ENCODE results near the gene THAP7. TPM values are rescaled to one million over a fixed set of nuclear protein-coding genes. Genes with fewer than 3 reads are reported as not detected.
"Not testable (repeated sequence)": the region's sequence is repeated elsewhere in the genome, so short reads cannot be mapped to it uniquely, and the experiment has no call there.

THAP7 gene
- total RNA-seq, 1 donor from 2014 or later, result 19.4 TPM

- intact Hi-C loops (cut with DNase I), result no loop called here
- DNase-seq, result no peak
- no peak for ATAC-seq (ENCODE audit: poor library complexity)
Measured at GRCh38 chr22:21016644-21017420, 14.9 kb upstream of the THAP7 start.

GRCh38 chr22:21015466-21016006 is 13.6 kb upstream of the THAP7 start:
- ATAC-seq (ENCODE audit: poor library complexity) (no peak), DNase-seq (no peak)
- intact Hi-C loops (cut with DNase I), result no loop called here

GRCh38 chr22:21014726-21015465 is 13.0 kb upstream of the THAP7 start, which contains the start of gene P2RX6:
TSS of gene P2RX6 (plus strand) at chr22:21015165. CDS start at chr22:21015175, 10 bp downstream.
- DNase-seq (peak; percentile 72), ATAC-seq (ENCODE audit: poor library complexity) (peak; percentile 73)
- intact Hi-C loops (cut with DNase I), result no loop called here

- DNase-seq (peak; percentile 95), ATAC-seq (ENCODE audit: poor library complexity) (peak; percentile 97)
- intact Hi-C loops (cut with DNase I), result no loop called here
Measured at GRCh38 chr22:21014202-21014725, 12.3 kb upstream of the THAP7 start.

- ATAC-seq (ENCODE audit: poor library complexity), result no peak
- intact Hi-C loops (cut with DNase I), result no loop called here
Measured at GRCh38 chr22:21013657-21014201, 11.8 kb upstream of the THAP7 start.

GRCh38 chr22:21012446-21013407 is 10.8 kb upstream of the THAP7 start:
- ATAC-seq (ENCODE audit: poor library complexity) (no peak), DNase-seq (no peak)
- intact Hi-C loops (cut with DNase I), result no loop called here

More at GRCh38 chr22:21013657-21014201, 11.8 kb upstream of the THAP7 start:
- no peak for DNase-seq

- ATAC-seq (ENCODE audit: poor library complexity), result no peak
- intact Hi-C loops (cut with DNase I), result no loop called here
- no peak for DNase-seq
Measured at GRCh38 chr22:21010426-21011113, 8.7 kb upstream of the THAP7 start.

GRCh38 chr22:21009638-21010425 is 7.9 kb upstream of the THAP7 start:
- ATAC-seq (ENCODE audit: poor library complexity) (no peak), DNase-seq (no peak)
- intact Hi-C loops (cut with DNase I), result no loop called here

GRCh38 chr22:21009208-21009607 is 7.3 kb upstream of the THAP7 start:
- DNase-seq; ATAC-seq (ENCODE audit: poor library complexity); intact Hi-C loops (cut with DNase I): not testable (repeated sequence)

- ATAC-seq (ENCODE audit: poor library complexity) (no peak), DNase-seq (no peak)
- intact Hi-C loops (cut with DNase I), result no loop called here
Measured at GRCh38 chr22:21003782-21004181, 1.9 kb upstream of the THAP7 start.

GRCh38 chr22:21000987-21001600 is 824 bp downstream of the THAP7 start:
- intact Hi-C loops (cut with DNase I), result no loop called here
- peak; percentile 3 for ATAC-seq (ENCODE audit: poor library complexity)
- DNase-seq, result no peak

- no peak for ATAC-seq (ENCODE audit: poor library complexity)
- intact Hi-C loops (cut with DNase I), result no loop called here
- no peak for DNase-seq
Measured at GRCh38 chr22:21000207-21000986, 1.5 kb downstream of the THAP7 start.

GRCh38 chr22:20999350-21000206 is 2.3 kb downstream of the THAP7 start:
- intact Hi-C loops (cut with DNase I), result no loop called here
- DNase-seq, result no peak

GRCh38 chr22:20998411-20999336 is 3.2 kb downstream of the THAP7 start:
- no peak for ATAC-seq (ENCODE audit: poor library complexity)
- DNase-seq, result no peak
- intact Hi-C loops (cut with DNase I), result no loop called here

More at GRCh38 chr22:20999350-21000206, 2.3 kb downstream of the THAP7 start:
- no peak for ATAC-seq (ENCODE audit: poor library complexity)
